A549 (cell line): ENCODE results near the gene CACNA1C. TPM values are rescaled to one million over a fixed set of nuclear protein-coding genes. Genes with fewer than 3 reads are reported as not detected.

Source experiments
- ATAC-seq, 2 experiments: fragments of 200-7000 bp in 1 of 2; fragments of >200 bp in 1 of 2; cut with Nextera tagmentation in 1 of 2; cut with Tn5 transposase in 1 of 2; 3 replicates each; pipeline versions ENCODE4 v1.8.0 to v1.9.1; 2018 to 2020; ENCODE audit warnings: mild to moderate bottlenecking in 1 of 2, moderate library complexity in 1 of 2
- CTCF ChIA-PET: fragments of 300-600 bp; sonication (Branson Sonifier 250); formaldehyde crosslinking; extraction: SDS; loops from one replicate; lab custom pipeline; 2021; ENCODE audit warnings: antibody characterized with exemption, inconsistent platforms; lab: Yijun Ruan, JAX
- POLR2A ChIA-PET: fragments of 350-600 bp; formaldehyde crosslinking; extraction: SDS; loops from one replicate; lab custom pipeline; 2021; ENCODE audit warnings: antibody characterized with exemption, inconsistent platforms; lab: Yijun Ruan, JAX
- DNase-seq, 2 experiments: peaks; one replicate each; pipeline versions ENCODE4 v3.0.0 to v3.0.0-alpha.2; 2011 to 2016; ENCODE audit warnings: low read depth in 1 of 2, low spot score in 1 of 2
- FAIRE-seq: peaks from 2 replicates; lab custom pipeline; 2011; peaks lifted over from hg19 to GRCh38; lab: Jason Lieb, UNC
- H3K27ac ChIP-seq, 2 experiments: fragments of >200 bp; sonication (Bioruptor Twin); formaldehyde crosslinking; 3 replicates each; pipeline ENCODE4 v1.5.1; 2016 to 2017
- H3K4me1 ChIP-seq: fragments of >200 bp; sonication (Bioruptor Twin); formaldehyde crosslinking; 3 replicates; pipeline ENCODE4 v1.6.1; 2016
- H3K4me2 ChIP-seq: fragments of >200 bp; sonication (Bioruptor Twin); formaldehyde crosslinking; 3 replicates; pipeline ENCODE4 v1.6.1; 2016
- H3K4me3 ChIP-seq: fragments of >200 bp; sonication (Bioruptor Twin); formaldehyde crosslinking; 3 replicates; pipeline ENCODE4 v1.5.1; 2016
- H3K9me3 ChIP-seq: fragments of >200 bp; sonication (Bioruptor Twin); formaldehyde crosslinking; 3 replicates; pipeline ENCODE4 v1.6.1; 2016
- BHLHE40 ChIP-seq: IDR thresholded peaks from 2 replicates; pipeline ENCODE4 v1.6.1; 2012; ENCODE audit warnings: low read depth, low read length, inconsistent platforms
- CBX2 ChIP-seq: fragments of 200-600 bp; sonication (generic); IDR thresholded peaks from 2 replicates; pipeline ENCODE4 v1.6.1; 2016; ENCODE audit warnings: low read depth, mild to moderate bottlenecking, borderline replicate concordance
- CBX8 ChIP-seq: fragments of 200-600 bp; sonication (generic); IDR thresholded peaks from 2 replicates; pipeline ENCODE4 v1.6.1; 2016
- EHMT2 ChIP-seq: fragments of 200-600 bp; sonication (generic); IDR thresholded peaks from 2 replicates; pipeline ENCODE4 v1.6.1; 2016; ENCODE audit warnings: antibody characterized with exemption, low read depth, mild to moderate bottlenecking, moderate library complexity
- EP300 ChIP-seq, 2 experiments: fragments of >200 bp; sonication (Bioruptor Twin); formaldehyde crosslinking; IDR thresholded peaks; 2 replicates in 1 of 2; 3 replicates in 1 of 2; pipeline ENCODE4 v1.6.1; 2016 to 2017
- FOSB ChIP-seq: fragments of 250-450 bp; sonication (Bioruptor Pico); IDR thresholded peaks from 2 replicates; pipeline ENCODE4 v1.5.0; 2020; ENCODE audit warnings: mild to moderate bottlenecking, moderate library complexity
- HEYL ChIP-seq: fragments of 250-450 bp; sonication (Bioruptor Pico); IDR thresholded peaks from 2 replicates; pipeline ENCODE4 v1.8.0; 2021; ENCODE audit warnings: mild to moderate bottlenecking, moderate library complexity
- HOXB5 ChIP-seq: fragments of 250-450 bp; sonication (Bioruptor Pico); IDR thresholded peaks from 2 replicates; pipeline ENCODE4 v1.5.0; 2020; ENCODE audit warnings: mild to moderate bottlenecking, moderate library complexity
- KDM1A ChIP-seq: fragments of 200-600 bp; sonication (generic); IDR thresholded peaks from 2 replicates; pipeline ENCODE4 v1.6.1; 2016; ENCODE audit warnings: low read depth, mild to moderate bottlenecking
- KDM5A ChIP-seq: fragments of 200-600 bp; sonication (generic); IDR thresholded peaks from 2 replicates; pipeline ENCODE4 v1.6.1; 2016; ENCODE audit warnings: antibody characterized with exemption, mild to moderate bottlenecking
- MAZ ChIP-seq: fragments of 150-350 bp; IDR thresholded peaks from 2 replicates; pipeline ENCODE4 v1.6.1; 2014; ENCODE audit warnings: antibody characterized with exemption, low read depth, low read length, borderline replicate concordance
- POLR2A ChIP-seq: IDR thresholded peaks from 2 replicates; pipeline ENCODE4 v1.6.1; 2012; ENCODE audit warnings: mild to moderate bottlenecking, low read length
- POLR2AphosphoS2 ChIP-seq: conservative IDR thresholded peaks from 2 replicates; pipeline ENCODE4 v1.6.1; 2012; ENCODE audit warnings: low read length, improper control_type of control experiment, inconsistent platforms
- RFX5 ChIP-seq: fragments of 450-650 bp; IDR thresholded peaks from 2 replicates; pipeline ENCODE4 v1.7.1; 2014; ENCODE audit warnings: antibody characterized with exemption, mild to moderate bottlenecking, moderate library complexity
- RNF2 ChIP-seq: fragments of 200-600 bp; sonication (generic); IDR thresholded peaks from 2 replicates; pipeline ENCODE4 v1.6.1; 2016; ENCODE audit warnings: low read depth, mild to moderate bottlenecking, antibody characterized with exemption, moderate library complexity, borderline replicate concordance
- SMC3 ChIP-seq: fragments of >200 bp; sonication (Bioruptor Twin); formaldehyde crosslinking; IDR thresholded peaks from 3 replicates; pipeline ENCODE4 v1.6.1; 2018; ENCODE audit warnings: inconsistent platforms
- TFCP2L1 ChIP-seq: fragments of 250-450 bp; sonication (Bioruptor Pico); IDR thresholded peaks from 2 replicates; pipeline ENCODE4 v1.5.0; 2021; ENCODE audit warnings: mild to moderate bottlenecking
- ZC3H11A ChIP-seq: fragments of 450-650 bp; IDR thresholded peaks from 2 replicates; pipeline ENCODE4 v1.6.1; 2014; ENCODE audit warnings: antibody characterized with exemption, mild to moderate bottlenecking
- ZSCAN20 ChIP-seq: fragments of 250-450 bp; sonication (Bioruptor Pico); IDR thresholded peaks from 2 replicates; pipeline ENCODE4 v1.8.0; 2022; ENCODE audit warnings: mild to moderate bottlenecking, moderate library complexity
- WGBS: methylation state at CpG from one replicate; pipeline ENCODE4 v1.1.6; 2017; ENCODE audit errors: missing lambda C conversion rate; 5-methylcytosine and 5-hydroxymethylcytosine counted together
- polyA plus RNA-seq, 4 experiments: library from polyadenylated mRNA; depleted of rRNA in 3 of 4; stranded (reverse); fragments of >200 nt; fragmentation: RNase III in 1 of 4; extraction: RNeasy Plus Mini Kit Qiagen cat#74134 plus additional on column Dnase treatment in 1 of 4; gene quantifications; 2 replicates in 3 of 4; 3 replicates in 1 of 4; pipeline ENCODE4 v1.2.3, GENCODE V29; 2011 to 2017
- TF ChIP-seq, protein P1 (sequence below): fragments of 450-650 bp; IDR thresholded peaks from 2 replicates; pipeline ENCODE4 v1.6.1; 2014; ENCODE audit warnings: antibody characterized with exemption
- TF ChIP-seq, protein P2 (sequence below): fragments of 150-350 bp; IDR thresholded peaks from 2 replicates; pipeline ENCODE4 v1.6.1; 2014; ENCODE audit warnings: low read depth, mild to moderate bottlenecking, low read length
- TF ChIP-seq, protein P3 (sequence below): IDR thresholded peaks from 2 replicates; pipeline ENCODE4 v1.6.1; 2012; ENCODE audit warnings: low read depth, borderline replicate concordance
- TF ChIP-seq, protein P4 (sequence below): fragments of 250-450 bp; sonication (Bioruptor Pico); IDR thresholded peaks from 2 replicates; pipeline ENCODE4 v1.5.0; 2020; ENCODE audit warnings: low read depth, mild to moderate bottlenecking, moderate library complexity
- TF ChIP-seq, protein P5 (sequence below): fragments of >200 bp; sonication (Bioruptor Twin); formaldehyde crosslinking; IDR thresholded peaks from 2 replicates; pipeline ENCODE4 v1.6.1; 2016

The CACNA1C gene
- polyA plus RNA-seq, 2 of the 4 experiments (the other 2 are of a cell fraction) = not detected

DNA sequence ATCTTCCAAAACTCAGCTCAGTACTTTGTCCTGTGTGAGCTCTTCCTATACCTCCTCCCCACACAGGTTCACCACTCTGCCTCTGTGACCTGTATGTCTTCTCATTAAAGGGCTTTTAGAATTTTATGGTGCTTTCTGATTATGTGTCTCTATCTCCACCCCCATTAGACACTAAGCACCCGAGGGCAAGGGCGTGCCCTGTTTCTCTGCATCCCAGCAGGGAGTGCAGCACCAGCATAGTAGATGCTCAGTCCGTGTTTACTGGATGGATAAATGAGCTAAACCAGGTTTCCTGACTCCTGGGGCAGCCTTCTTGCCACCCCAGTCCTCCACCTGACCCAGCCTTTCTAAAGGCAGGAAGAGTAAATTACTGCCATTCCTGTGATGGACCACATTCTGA is 333.8 kb downstream of the CACNA1C start:
- DNase-seq = no peak
- Histone ChIP-seq H3K27ac (no peak overlapping the region), H3K4me3 (no peak overlapping the region), H3K4me1 (no peaks in the 10 kb centered on the region), H3K9me3 (peaks cover 4% of the 10 kb centered on the region; the same call in 1 of the 3 replicates), H3K4me2 (no peak overlapping the region)
- 2% methylated on average over 3 of the region's 3 CpGs for WGBS
- CTCF ChIA-PET = interaction anchor here (1.0 to 2.6 kb wide), 3 partner anchors 8 to 16 kb away, joined by 3 to 11 read pairs (median 4); no protein-coding TSS in a partner anchor
- FAIRE-seq = no peak
- TF ChIP-seq ZC3H11A = no peak
- no peak for TF ChIP-seq FOSB (CRISPR knock-in tag)
- no peak for TF ChIP-seq ZSCAN20 (CRISPR knock-in tag)
- TF ChIP-seq, protein P1, sequence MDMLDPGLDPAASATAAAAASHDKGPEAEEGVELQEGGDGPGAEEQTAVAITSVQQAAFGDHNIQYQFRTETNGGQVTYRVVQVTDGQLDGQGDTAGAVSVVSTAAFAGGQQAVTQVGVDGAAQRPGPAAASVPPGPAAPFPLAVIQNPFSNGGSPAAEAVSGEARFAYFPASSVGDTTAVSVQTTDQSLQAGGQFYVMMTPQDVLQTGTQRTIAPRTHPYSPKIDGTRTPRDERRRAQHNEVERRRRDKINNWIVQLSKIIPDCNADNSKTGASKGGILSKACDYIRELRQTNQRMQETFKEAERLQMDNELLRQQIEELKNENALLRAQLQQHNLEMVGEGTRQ = no peak
- TF ChIP-seq, protein P2, sequence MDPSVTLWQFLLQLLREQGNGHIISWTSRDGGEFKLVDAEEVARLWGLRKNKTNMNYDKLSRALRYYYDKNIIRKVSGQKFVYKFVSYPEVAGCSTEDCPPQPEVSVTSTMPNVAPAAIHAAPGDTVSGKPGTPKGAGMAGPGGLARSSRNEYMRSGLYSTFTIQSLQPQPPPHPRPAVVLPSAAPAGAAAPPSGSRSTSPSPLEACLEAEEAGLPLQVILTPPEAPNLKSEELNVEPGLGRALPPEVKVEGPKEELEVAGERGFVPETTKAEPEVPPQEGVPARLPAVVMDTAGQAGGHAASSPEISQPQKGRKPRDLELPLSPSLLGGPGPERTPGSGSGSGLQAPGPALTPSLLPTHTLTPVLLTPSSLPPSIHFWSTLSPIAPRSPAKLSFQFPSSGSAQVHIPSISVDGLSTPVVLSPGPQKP = no peak
- TF ChIP-seq POLR2AphosphoS2 = no peak
- TF ChIP-seq SMC3 = no peak
- no peak for TF ChIP-seq TFCP2L1 (CRISPR knock-in tag)
- TF ChIP-seq EHMT2 = no peak
- TF ChIP-seq HEYL = no peak
- no peak for TF ChIP-seq BHLHE40
- ATAC-seq = no peak
- POLR2A ChIA-PET = no interaction called here

DNA sequence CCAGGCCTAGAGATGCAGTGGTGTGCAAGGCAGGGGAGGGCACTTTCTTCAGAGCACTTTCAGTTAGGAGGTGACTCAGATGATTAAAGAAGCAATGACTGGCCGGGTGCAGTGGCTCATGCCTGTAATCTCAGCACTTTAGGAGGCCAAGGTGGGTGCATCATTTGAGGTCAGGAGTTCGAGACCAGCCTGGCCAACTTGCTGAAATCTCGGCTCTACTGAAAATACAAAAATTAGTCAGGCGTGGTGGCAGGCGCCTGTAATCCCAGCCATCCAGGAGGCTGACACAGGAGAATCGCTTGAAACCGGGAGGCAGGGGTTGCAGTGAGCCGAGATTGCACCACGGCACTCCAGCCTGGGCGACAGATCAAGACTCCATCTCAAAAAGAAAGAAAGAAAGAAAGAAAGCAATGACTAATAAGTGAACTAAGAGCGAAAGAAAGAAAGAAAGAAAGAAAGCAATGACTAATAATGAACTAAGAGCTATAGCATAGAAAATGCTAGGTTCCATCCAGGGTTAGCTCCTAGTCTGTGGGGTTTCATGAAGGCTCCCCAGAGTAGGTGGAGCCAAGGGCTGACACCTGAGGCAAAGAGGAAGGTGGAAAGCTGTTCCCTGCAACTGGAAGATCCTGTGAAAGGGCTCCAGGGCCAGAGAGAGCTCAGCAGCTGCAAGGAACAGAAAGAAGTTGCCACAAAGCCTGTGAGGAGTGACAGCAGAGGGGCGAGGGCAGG is 334.5 kb downstream of the CACNA1C start:
- FAIRE-seq = no peak
- ATAC-seq = no peak
- H3K9me3 ChIP-seq = peaks cover 4% of the 10 kb centered on the region; the same call in 1 of the 3 replicates
- no peak overlapping the region for H3K27ac ChIP-seq
- WGBS = 5% methylated on average over 12 of the region's 12 CpGs
- no peak overlapping the region for H3K4me3 ChIP-seq
- H3K4me1 ChIP-seq = no peaks in the 10 kb centered on the region
- ChIA-PET POLR2A (no interaction called here), CTCF (interaction anchor here (0.9 to 2.6 kb wide), 4 partner anchors 7 to 17 kb away, joined by 3 to 11 read pairs (median 4); no protein-coding TSS in a partner anchor)
- no peak overlapping the region for H3K4me2 ChIP-seq
- TF ChIP-seq FOSB (CRISPR knock-in tag) (no peak), KDM5A (no peak), KDM1A (no peak), CBX2 (no peak), TFCP2L1 (CRISPR knock-in tag) (no peak), HOXB5 (CRISPR knock-in tag) (no peak), CBX8 (no peak), POLR2A (no peak), RNF2 (no peak), MAZ (no peak), RFX5 (no peak), EP300 (IDR thresholded peaks at IDR 0.05) (no peak)
- TF ChIP-seq, protein P3, sequence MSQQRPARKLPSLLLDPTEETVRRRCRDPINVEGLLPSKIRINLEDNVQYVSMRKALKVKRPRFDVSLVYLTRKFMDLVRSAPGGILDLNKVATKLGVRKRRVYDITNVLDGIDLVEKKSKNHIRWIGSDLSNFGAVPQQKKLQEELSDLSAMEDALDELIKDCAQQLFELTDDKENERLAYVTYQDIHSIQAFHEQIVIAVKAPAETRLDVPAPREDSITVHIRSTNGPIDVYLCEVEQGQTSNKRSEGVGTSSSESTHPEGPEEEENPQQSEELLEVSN = no peak
- TF ChIP-seq, protein P4, sequence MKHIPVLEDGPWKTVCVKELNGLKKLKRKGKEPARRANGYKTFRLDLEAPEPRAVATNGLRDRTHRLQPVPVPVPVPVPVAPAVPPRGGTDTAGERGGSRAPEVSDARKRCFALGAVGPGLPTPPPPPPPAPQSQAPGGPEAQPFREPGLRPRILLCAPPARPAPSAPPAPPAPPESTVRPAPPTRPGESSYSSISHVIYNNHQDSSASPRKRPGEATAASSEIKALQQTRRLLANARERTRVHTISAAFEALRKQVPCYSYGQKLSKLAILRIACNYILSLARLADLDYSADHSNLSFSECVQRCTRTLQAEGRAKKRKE = no peak
- TF ChIP-seq, protein P1 = no peak
- TF ChIP-seq, protein P5, sequence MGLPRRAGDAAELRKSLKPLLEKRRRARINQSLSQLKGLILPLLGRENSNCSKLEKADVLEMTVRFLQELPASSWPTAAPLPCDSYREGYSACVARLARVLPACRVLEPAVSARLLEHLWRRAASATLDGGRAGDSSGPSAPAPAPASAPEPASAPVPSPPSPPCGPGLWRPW = no peak
- DNase-seq = no peak
